ENCODE data around the gene EIF4G3.

Gene EIF4G3

DNA sequence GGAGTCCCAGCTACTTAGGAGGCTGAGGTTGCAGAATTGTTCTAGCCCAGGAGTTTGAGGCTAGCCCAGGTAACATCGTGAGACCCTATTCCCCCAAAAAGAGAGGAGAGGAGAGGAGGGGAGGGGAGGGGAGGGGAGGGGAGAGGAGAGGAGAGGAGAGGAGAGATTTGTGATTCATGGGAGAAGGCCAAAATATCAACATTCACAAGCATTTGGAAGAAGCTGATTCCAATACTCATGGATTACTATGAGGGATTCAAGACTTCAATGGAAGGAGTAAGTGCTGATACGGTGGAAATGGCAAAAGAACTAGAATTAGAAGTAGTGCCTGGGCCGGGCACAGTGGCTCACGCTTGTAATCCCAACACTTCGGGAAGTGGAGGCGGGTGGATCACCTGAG, 187.8 kb downstream of the EIF4G3 start:
- DNase-seq (ENCODE audit: low spot score): no peak

DNA sequence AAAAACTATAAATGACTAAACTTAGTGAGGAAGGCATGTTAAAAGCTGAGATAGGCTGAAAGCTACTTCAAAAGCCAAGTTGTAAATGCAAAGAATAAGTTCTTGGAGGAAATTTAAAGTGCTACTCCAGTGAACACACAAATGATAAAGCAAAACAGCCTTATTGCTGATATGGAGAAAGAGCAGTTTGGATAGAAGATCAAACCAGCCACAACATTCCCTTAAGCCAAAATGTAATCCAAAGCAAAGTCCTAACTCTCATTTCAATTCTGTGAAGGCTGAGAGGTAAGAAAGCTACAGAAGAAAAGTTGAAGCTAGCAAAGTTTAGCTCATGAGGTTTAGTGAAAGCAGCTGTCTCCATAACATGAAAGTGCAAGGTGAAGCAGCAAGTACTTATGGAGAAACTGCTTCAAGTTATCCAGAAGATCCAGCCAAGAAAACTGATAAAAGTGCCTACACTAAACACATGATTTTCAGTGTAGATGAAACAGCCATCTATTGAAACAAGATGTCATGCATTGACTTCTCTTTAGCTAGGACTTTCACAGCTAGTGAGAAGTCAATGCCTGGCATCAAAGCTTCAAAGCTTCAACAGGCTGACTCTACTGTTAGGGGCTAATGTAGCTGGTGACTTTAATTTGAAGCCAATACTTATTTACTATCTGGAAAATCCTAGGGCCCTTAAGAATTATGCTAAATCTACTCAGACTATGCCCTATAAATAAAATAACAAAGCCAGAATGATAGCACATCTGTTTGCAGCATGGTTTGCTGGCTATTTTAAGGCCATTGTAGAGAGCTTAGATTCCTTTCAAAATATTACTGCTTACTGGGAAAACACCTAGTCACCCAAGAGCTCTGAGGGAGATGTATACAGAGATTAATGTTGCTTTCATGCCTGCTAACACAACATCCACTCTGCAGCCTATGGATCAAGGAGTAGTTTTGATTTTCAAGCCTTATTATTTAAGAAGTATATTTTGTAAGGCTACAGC, 188.6 kb downstream of the EIF4G3 start:
- DNase-seq (ENCODE audit: low spot score): no peak

DNA sequence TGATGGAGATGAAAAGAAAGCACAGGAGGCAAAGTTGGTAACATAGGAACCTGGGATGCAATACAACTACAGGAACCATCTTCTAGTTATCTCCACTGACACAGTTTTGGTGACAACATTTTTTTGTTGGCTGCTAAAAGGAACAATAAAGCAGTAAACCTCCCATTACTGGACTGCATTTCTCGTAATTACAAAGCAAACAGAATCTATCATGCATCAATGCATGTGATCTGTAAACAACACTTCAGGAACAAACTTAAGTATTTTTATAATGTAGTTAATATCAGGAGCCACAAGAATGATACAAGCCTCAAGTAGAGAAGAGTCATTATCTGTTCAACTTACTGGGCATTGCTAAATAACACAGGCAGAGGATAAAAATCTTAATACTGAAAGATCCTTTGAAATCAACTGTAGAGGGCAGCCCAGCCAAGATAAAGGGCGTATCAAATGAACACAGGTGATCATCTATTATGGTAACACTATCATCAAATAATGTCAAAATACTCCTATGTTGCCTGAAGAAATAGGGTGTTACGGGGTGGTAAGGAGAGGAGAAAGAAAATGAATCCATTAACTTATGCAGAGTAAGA, 193.3 kb downstream of the EIF4G3 start:
- no peak for DNase-seq (ENCODE audit: low spot score)

DNA sequence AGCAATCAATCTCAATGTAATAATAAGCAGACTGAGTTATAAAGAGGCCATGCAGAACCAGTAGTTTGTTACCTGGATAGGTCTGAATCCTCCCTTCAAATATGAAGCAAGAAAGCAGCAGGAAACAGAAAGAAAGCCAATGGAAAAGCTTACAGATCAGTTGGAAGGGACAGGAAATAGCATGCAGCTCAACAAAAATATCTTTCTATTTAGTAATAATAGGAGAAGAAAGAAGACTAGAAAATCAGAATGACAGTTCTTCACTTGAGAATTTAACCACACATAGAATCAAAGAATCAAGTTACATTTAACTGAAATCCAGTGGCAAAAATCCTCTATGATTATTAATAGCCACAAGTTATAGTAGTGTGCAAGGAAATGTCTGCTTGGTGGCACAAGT, 194.4 kb downstream of the EIF4G3 start:
- no peak for DNase-seq (ENCODE audit: low spot score)

DNA sequence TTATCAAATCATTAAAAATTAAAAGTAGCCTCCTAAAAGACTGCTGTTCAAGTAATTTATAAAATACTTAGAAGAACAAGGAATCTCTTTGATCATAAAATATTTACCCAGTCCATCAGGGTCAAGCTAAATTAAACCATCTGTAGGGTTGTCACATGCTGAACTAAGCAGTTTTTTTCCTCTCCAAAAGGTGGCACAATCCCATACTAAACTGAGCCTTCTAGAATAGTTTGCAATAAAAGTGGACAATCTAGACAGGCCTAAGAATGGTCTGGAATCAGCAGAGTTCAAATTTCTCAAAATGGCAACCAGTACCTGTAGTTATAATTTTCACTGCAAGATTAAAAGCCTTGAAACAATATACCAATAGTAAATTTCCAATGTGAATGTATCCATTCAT, 194.8 kb downstream of the EIF4G3 start:
- DNase-seq (ENCODE audit: low spot score): peak; percentile 20

DNA sequence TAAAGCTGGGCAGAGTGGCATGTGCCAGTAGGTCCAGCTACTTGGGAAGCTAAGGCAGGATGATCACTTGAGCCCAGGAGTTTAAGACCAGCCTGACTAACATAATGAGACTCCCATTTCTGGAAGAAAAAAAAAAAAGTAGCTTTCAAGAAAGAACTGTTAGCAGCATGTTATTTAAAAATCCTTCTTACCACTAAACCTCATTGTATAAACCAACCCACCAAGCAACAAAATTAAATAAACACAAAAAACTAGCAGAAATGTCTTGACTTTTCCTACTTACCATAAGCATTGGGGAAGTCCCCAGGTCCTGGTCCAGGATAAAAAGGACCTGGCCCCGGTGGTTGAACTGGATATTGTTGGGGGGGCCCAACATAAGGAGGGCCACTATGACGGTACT, 196.6 kb downstream of the EIF4G3 start:
- no peak for DNase-seq (ENCODE audit: low spot score)

DNA sequence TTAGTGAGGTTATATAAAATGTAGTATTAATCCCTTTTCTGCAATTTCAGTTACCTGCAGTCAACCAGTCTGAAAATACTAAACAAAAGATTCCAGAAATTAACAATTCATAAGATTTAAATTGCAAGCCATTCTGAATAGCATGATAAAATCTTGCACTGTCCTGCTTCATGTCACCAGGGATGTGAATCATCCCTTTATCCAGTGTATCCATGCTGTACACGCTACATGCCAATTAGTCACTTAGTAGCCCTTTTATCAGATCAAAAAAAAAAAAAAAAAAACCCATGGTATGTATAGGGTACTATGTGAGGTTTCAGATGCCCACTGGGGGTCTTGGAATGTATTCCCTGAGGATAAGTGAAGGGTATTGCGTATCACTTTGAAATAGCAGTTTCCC, 198.3 kb downstream of the EIF4G3 start:
- DNase-seq (ENCODE audit: low spot score): no peak

DNA sequence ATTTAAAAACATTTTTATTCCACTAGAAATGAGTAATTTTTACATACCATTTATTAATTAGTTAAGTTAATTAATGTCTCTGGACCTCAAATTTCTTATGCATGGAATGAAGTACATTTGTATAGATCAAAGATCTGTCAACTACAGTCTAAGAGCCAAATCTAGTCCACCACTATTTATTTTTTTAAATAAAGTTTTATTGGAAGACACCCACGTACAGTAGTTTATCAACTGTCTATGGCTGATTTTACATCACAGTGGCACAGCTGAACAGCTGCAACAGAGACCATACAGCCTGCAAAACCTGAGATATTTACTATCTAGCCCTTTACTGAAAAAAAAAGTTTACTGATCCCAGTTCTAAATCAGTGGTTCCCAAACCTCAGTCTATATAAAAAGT, 201.0 kb downstream of the EIF4G3 start:
- no peak for DNase-seq (ENCODE audit: low spot score)

DNA sequence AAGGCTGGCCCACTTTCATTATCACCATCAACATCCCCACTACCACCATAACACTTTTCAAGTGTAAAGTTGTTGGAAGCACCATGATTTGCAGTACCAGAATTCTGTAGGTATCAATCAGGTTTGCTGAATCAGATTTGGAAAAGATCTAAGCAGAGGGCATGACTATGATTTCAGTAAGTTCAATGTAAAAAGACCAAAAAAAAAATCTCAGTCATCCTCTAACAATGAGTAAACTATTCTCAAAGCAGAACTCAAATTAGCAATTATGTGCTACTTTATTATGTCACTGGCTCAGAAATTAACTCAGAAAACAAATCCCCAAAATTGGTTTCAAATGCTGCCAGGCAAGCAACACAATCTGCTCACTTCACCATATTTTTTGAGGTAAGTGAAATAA, 201.7 kb downstream of the EIF4G3 start:
- DNase-seq (ENCODE audit: low spot score): no peak

DNA sequence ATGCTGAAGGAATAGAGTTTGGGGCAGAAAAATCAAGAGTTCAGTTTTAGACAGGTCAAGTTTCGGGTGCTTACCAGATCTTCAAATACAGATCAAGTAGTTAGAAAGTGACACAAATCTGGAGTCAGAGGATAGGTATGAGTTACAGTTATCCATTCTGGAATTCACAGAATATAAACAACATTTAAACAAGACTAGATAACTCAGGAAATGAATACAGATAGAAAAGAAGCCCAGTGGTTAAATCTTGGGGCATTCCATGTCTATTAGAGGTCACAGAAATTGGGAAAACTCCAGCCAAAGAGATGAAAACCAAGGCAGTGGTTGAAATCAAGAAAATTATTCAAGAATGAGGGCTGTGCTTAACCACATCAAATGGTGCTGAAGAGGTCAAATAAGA, 202.6 kb downstream of the EIF4G3 start:
- DNase-seq (ENCODE audit: low spot score): no peak

DNA sequence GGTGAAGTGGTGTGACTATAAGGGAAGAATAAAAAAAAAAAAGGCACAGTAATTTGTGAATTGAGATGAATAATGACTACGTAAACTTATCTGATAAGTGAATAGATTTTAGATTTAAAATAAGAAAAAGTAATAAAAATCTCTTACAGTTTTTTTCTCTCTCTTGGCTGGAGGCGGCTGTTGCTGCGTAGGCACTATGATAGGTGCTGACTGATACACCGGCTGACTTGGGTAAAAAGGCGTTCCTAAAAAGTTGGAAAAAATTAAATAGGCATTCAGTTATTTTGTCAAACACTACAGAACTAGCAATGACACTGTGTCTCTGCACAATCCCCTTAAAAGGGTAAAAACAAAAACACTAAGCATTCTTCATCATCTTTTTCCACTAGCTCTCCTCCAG, 203.8 kb downstream of the EIF4G3 start:
- DNase-seq (ENCODE audit: low spot score): no peak

DNA sequence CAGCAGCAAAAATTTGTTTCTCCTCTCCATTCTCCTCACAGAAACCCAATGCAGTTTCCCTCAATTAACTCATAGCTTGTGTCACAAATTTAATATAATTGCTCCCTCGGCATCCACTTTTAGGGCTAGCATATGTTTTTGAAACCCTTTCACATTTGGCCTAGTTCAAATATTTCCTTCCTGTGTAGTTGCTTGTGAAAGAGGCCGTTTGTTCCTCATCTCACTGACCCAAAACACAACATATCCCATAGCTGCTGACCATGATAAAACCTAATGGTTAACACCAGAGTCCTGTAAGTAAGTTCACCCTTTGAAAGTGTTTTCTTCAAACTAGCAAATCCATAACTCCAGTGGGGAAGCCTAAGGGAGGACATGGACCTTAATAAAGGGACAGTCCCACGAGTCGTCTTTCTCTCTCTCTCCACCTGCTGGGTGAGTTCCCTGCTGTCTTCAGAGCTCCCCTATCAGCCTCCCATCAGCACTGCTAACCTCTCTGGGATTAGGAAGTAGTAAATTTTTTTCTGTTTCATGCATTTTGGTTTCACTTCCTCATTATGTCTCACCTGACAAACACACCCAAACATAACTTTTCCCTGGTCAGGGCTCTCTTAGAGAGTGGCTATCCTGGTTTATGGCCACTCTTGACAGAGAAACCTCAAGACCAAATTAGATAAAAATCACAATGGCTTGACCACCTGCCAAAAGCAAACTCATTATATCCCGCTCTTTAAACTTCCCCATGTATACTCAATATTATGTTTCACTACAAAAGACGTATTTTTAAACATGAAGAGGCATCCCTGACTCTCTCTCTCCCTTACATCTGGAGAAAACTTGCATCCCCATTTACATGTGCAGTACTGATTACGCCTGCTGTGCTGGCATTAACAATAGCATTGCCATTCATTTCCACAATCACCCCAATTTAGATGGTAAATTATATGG, 211.9 kb downstream of the EIF4G3 start:
- no peak for DNase-seq (ENCODE audit: low spot score)

DNA sequence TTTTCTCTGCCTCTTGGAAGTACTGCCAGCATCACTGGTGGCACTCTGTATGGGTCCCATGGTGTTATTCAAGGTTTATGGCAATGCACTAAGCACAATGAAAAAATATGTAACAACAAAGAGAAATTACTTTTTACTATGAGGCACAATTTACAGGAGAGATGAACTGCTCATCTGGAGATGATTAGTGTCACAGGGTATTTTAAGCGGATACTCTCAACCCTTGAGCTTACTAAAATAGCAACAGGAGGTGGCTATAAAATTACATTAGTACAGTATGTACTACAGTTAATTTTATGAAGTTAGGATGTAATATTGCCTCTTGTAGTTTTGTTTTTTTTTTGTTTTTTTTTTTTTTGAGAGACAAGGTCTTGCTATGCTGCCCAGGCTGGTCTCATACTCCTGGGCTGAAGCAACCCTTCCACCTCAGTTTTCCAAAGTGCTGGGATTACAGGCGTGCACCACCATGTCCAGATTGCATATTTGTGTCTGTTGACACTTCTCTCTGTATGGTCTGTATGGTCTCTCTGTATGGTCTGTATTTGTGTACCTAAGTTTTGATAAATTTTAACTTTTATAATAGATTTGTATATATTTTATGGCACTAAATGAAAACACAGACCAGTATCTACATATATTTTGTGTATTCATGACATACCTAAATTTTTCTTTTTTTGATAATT, 214.0 kb downstream of the EIF4G3 start:
- DNase-seq (ENCODE audit: low spot score): no peak

DNA sequence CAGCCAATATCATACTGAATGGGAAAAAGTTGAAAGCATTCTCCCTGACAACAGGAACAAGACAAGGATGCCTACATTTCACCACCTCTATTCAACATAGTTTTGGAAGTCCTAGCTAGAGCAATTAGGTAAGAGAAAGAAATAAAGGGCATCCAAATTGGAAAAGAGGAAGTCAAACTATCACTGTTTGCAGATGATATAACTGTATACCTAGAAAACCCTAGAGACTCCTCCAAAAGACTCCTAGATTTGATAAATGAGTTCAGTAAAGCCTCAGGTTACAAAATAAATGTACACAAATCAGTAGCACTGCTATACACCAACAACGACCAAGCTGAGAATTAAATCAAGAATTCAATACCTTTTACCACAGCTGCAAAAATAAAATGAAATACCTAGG, 218.3 kb downstream of the EIF4G3 start:
- no peak for DNase-seq (ENCODE audit: low spot score)

DNA sequence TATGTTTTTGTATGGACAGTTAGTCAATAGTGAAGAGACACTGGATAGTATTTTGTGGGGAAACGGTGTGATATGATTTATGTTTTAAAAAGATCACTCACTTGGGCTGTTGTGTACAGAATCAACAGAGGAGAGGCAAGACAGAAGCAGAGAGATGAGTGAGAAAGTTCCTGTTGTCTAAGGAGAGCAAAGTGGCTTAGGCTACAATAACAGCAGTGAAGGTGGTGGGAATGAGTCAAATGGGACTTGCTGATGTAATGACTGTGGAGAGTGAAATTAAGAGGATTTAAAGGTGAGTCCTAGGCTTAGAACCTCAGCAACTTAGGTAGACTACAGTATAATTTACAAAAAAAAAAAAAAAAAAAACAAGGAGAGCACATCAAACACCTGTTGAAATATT, 220.4 kb downstream of the EIF4G3 start:
- DNase-seq (ENCODE audit: low spot score): no peak

DNA sequence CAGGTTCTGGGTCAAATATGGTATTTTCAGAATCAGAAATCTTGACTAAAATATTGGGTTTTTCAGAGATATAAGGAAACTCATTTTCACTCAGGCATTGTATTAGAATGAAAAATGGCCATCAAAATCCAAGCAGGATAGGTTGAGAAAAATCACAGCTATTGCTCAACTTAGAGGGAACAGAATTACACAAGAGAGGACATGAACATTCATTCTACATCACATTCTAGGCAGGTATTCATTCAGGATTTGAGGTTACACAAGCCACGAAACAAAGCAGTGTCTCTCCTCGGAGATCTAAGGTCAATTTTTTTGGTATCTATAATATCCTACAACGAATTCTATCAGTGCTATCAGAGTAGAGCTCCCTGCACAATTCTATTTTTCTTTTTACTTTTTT, 226.0 kb downstream of the EIF4G3 start:
- peak; percentile 7 for DNase-seq (ENCODE audit: low spot score)

DNA sequence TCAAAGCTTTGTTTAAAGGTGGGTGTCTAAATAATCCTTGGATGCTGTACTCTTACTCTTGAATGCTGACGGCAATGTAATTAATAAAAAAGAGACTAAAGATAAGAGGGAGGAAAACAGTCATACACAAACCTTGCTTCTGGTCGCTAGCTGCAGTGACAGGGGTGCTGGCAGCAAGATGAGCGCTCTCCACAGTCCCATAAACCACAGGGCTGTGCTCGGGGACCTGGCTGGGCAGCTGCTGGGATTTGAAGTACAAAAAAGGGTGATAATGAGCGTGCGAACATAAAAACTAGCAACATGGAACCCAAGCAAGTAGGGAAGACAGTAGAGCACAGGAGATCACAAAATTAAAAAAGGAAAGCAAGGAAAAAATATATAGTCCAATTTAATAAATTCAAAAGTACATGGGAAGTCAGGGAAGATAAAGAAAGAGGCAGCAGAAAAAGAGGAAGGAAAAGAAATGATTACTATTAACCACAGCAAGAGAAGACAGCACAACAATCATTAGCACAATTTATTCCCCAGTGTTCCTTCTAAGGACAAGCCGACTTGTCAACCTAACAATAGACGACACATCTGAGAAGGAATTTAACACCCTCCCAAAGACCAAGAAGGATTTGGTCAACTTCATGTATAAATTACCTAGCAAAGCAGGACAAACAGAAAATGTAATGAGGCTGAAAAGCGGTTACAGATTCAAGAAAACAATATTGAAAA, 226.7 kb downstream of the EIF4G3 start:
- DNase-seq (ENCODE audit: low spot score): no peak

DNA sequence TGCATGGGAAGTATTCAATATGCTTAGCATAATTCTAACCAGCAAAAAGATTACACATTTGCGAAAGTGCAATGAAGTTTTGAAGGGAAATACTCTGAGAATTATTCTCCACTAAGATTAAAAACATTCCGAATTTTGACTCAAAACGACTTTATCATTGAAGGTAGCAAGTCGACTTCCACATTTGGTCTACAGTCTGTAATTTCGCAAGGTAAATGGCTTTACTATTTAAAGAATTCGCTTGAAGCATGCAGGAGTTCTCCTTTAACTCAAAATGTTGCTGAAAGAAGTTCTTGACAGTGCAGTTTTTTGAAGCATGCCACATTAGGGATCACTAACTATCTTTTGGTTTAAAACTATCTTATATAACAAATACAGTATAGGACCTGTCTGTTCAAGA, 228.6 kb downstream of the EIF4G3 start:
- DNase-seq (ENCODE audit: low spot score): no peak

DNA sequence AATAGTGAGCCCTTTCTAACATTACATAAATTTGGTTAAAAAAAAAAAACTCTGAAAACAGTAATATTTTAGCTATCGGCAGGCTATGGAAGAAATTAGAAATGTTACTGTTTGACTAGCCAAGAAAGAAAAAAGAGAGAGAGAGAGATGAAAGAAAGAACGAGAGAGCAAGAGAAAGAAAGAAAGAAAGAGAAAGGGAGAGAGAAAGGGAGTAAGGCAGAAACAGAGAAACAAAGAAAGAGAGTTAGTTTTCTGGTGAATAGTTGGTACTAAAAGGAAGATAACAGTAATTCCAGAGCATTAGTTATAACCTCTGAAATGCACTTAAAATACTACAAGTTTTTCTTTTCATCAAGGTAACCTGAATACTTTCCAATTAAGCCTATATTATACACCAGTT, 229.3 kb downstream of the EIF4G3 start:
- DNase-seq (ENCODE audit: low spot score): no peak

DNA sequence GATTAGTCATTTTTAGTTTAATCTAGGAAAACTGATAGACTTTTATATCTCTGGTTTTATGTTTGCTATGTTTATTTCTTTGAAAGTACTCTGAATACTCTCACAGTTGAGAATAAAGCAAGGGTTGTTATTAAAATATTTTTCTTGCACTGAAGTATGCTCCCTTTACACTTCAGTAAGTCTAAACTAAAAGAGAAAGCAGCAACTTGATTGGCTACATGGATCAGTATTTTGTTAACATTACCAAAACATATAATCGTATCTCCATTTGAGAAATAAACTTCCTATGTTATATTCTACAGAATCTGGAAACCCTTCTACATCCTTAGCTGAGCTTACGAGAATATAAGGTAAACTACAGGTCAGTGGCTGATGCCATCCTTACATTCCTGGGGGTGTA, 240.1 kb downstream of the EIF4G3 start:
- no peak for DNase-seq (ENCODE audit: low spot score)

DNA sequence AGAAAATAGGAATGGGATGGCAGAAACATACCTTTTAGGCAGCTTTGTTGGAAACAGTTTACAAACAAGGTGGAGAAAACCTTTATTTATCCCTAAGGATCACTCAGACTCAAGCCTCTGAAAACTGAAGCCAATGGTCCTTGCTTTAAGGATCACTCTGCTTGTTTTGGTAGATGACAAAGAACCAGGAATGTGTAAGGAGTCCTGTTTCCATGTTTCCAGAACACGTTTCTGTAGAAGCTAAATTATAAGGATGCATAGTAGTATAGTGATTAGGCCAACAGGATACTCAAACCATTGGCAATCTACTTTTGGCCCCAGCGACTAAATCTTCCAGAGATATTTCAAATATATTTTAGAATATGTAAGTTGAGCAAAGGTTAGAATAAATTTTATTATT, 240.5 kb downstream of the EIF4G3 start:
- DNase-seq (ENCODE audit: low spot score): no peak

All from HuH-7 (cell line).